Ovary (tissue), 3 donors: ENCODE measurements around the gene ETV5.

ENCODE experiments used
- POLR2A ChIP-seq: fragments of 450-650 bp; IDR thresholded peaks from one replicate; pipeline ENCODE4 v1.6.1; 2017; ENCODE audit warnings: antibody characterized with exemption, mild to moderate bottlenecking, moderate library complexity
- TF ChIP-seq, protein P1 (sequence below), 3 donors: fragments of 450-650 bp in 2 of 3; fragments of 200-600 bp in 1 of 3; IDR thresholded peaks; one replicate each; pipeline versions ENCODE4 v1.5.1 to v1.8.0; 2016 to 2022; ENCODE audit warnings: antibody characterized with exemption in 3 of 3, mild to moderate bottlenecking in 1 of 3
- donor health status: DM: no; HTN: no; CAD: no.

DNA sequence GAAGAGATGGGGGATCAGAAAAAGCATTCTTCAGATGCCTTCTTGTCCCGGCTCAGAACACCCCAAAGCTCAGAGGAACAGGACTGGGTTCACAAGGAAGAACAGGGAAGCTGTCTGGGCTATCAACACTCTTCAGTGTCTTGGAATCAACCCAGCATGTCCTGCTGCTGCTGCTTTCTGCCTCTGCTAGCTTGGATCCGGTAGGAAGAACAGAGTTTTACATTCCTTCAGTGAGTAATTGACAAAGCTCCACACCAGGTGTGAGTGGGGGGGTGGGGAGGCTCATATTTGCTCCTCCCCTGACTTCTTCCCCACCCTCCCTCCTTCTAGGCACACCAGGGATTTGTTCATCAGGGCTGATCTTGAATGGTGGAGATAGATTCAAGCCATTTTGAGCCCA is 13.1 kb upstream of the ETV5 start:
- TF ChIP-seq, protein P1, sequence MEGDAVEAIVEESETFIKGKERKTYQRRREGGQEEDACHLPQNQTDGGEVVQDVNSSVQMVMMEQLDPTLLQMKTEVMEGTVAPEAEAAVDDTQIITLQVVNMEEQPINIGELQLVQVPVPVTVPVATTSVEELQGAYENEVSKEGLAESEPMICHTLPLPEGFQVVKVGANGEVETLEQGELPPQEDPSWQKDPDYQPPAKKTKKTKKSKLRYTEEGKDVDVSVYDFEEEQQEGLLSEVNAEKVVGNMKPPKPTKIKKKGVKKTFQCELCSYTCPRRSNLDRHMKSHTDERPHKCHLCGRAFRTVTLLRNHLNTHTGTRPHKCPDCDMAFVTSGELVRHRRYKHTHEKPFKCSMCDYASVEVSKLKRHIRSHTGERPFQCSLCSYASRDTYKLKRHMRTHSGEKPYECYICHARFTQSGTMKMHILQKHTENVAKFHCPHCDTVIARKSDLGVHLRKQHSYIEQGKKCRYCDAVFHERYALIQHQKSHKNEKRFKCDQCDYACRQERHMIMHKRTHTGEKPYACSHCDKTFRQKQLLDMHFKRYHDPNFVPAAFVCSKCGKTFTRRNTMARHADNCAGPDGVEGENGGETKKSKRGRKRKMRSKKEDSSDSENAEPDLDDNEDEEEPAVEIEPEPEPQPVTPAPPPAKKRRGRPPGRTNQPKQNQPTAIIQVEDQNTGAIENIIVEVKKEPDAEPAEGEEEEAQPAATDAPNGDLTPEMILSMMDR (IDR thresholded peaks at IDR 0.05) = no peak
- TF ChIP-seq POLR2A = no peak
